Fibroblast of mammary gland (primary cell): Measurements from ENCODE around the gene TGFBR1.

Source experiments
- DNase-seq: peaks from one replicate; pipeline ENCODE4 v3.0.0-alpha.2; 2010; ENCODE audit warnings: low read depth
- H3K4me3 ChIP-seq: 2 replicates; pipeline ENCODE4 v1.5.1; 2011; ENCODE audit warnings: low read depth, mild to moderate bottlenecking, low read length, moderate library complexity; ENCODE audit not compliant: control insufficient read depth
- TF ChIP-seq, protein P1 (sequence below): conservative IDR thresholded peaks from 2 replicates; pipeline ENCODE4 v1.5.1; 2011; ENCODE audit warnings: low read depth, low read length, inconsistent platforms; ENCODE audit not compliant: control insufficient read depth, insufficient read depth

The TGFBR1 gene

GRCh38 chr9:99069546-99069945, 35.4 kb upstream of the TGFBR1 start:
- TF ChIP-seq, protein P1, sequence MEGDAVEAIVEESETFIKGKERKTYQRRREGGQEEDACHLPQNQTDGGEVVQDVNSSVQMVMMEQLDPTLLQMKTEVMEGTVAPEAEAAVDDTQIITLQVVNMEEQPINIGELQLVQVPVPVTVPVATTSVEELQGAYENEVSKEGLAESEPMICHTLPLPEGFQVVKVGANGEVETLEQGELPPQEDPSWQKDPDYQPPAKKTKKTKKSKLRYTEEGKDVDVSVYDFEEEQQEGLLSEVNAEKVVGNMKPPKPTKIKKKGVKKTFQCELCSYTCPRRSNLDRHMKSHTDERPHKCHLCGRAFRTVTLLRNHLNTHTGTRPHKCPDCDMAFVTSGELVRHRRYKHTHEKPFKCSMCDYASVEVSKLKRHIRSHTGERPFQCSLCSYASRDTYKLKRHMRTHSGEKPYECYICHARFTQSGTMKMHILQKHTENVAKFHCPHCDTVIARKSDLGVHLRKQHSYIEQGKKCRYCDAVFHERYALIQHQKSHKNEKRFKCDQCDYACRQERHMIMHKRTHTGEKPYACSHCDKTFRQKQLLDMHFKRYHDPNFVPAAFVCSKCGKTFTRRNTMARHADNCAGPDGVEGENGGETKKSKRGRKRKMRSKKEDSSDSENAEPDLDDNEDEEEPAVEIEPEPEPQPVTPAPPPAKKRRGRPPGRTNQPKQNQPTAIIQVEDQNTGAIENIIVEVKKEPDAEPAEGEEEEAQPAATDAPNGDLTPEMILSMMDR = no peak
- no peak for DNase-seq

DNA sequence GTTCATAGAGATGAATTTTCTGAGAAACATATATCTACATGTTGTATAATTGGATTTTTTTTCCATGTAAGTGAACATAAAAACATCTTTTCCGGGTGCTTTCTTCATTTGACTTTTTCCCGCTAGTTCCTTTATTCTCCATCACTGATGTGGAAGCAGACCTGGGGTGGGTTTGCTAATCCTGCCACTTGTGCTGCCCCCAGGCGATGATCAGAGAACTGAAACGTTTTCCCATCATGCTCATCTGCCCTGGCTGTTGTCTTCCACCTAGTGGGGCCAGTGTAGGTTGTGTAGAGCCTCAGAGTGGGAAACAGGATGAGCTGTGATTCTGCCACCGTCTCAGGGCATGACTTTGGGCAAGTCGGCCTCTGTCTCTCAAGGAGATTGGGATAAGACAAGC, 34.2 kb upstream of the TGFBR1 start:
- no peak for DNase-seq
- H3K4me3 ChIP-seq = no peak overlapping the region
- TF ChIP-seq, protein P1 = no peak

More at GRCh38 chr9:99069546-99069945, 35.4 kb upstream of the TGFBR1 start:
- H3K4me3 ChIP-seq = no peak overlapping the region

DNA sequence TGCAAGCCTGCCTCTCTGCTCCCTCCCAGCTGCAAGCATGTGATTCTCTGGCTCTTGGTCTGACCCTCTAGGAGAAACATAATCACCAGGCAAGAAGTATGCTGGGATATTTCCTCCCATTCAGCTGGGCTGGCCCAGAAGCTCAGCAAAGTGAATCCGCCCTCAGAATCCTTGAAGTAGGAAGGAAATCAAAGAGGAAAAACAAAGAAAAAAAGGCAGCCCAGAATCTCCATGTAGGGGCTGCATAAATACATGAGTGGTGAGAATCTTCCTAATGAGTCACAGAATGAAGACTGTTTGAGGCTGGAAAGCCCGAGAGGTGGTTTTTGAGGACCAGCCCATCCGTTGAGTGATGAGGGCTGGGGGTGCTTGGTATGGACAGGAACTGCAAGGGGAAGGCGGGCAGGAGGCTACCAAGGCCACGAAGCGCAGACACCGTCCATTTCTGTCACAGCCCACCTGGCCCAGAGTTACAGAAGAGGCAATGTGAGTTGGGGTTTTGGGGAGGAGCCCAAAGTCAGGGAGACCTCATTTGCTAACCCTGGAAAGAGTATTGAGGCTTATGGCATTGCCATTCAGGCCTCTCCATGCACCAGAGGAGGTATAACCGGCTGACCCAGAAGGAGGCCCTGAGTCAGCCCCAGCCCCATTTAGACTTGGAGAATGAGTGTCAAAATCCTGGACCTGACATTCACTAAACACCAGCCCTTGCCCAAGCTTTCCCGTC, 33.4 kb upstream of the TGFBR1 start:
- no peak for DNase-seq
- H3K4me3 ChIP-seq = no peak overlapping the region
- TF ChIP-seq, protein P1 = no peak

DNA sequence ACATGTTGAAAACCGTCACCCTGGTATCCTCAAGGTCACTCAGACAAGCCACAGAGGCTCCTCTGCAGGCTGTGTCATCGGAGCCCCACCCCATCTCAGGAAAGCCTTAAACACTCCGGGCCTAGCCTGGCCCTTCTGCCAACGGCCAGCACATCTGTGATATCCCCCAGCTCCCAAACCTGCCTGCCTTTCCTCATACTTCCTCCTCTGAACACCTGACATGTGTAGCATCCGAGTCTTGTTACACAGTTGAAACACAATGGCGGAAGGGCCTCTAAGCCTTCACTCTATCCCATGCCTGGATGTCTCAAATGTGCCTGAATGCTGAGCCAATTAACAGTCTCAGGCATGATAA, 32.9 kb upstream of the TGFBR1 start:
- TF ChIP-seq, protein P1 = no peak
- no peak for DNase-seq
- no peak overlapping the region for H3K4me3 ChIP-seq

GRCh38 chr9:99073347-99073746, 31.6 kb upstream of the TGFBR1 start:
- no peak overlapping the region for H3K4me3 ChIP-seq
- no peak for DNase-seq
- TF ChIP-seq, protein P1 = no peak

- TF ChIP-seq, protein P1 = no peak
- no peak overlapping the region for H3K4me3 ChIP-seq
- no peak for DNase-seq
Observed at GRCh38 chr9:99073985-99074901, 30.7 kb upstream of the TGFBR1 start.
